Stimulated activated CD8-positive, alpha-beta memory T cell treated with anti-CD3 and anti-CD28 coated beads, Interleukin-15, amount 100 ng/mL, for 4 hours (primary cell): ENCODE results near the gene ELOVL7.
"Not testable (repeated sequence)": the region's sequence is repeated elsewhere in the genome, so short reads cannot be mapped to it uniquely, and the experiment has no call there.

Experiments
- DNase-seq, 2 donors: peaks; one replicate each; pipeline ENCODE4 v3.0.0-alpha.2; 2020; ENCODE audit warnings: low read depth in 2 of 2

ELOVL7 gene

DNA sequence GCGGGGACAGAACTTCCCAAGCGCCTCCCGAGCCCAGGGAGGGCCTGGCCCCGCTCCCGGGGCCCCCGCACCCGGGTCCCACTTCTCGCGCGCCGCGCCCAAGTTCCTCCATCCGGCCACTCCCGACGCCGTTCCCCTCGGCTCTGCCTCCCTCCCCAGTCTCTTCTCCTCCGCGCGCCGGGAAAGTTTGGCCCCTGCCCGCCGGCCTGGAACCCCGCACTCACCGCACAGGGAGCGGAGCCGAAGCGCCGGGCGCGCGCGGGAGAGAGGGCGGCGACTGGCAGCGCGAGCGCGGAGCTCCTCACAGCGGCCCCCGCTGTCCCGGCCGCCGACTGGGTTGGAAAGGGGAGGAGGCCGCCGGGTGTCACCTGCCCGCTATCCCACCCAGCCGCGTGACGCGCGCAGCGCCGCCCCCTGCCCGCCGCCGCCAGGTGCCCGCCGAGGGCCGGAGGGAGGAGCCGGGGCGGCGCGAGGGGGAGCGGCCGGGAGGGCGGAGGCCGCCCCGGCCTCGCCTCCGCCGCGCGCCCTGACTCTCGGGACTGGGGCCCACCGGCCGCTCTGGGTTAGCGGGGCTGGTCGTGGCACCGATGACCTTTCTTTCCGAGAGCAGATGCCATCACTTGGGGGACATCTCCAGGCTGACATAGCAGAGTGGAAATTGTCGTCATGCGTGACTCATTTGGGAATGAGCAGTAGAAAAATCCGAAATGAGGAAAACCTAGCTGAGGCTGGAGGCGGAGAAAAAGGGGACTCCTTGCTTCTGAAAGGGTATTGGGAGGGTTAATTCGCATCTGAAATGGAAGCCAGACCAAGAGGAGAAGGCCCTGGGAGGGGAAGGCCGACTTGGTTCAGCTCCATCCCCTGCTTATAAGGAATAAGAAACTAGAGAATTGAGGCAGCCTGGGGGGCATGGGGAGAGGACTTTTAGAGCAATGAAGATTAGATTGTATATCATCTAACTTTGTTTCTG, at the start of gene ELOVL7:
ELOVL7 (minus strand) TSS at position 334 of the 970 bp plus-strand sequence. CDS start 56,872 bp downstream, outside the sequence.
- DNase-seq, result peak in 1 of 2 donors; percentile 1

DNA sequence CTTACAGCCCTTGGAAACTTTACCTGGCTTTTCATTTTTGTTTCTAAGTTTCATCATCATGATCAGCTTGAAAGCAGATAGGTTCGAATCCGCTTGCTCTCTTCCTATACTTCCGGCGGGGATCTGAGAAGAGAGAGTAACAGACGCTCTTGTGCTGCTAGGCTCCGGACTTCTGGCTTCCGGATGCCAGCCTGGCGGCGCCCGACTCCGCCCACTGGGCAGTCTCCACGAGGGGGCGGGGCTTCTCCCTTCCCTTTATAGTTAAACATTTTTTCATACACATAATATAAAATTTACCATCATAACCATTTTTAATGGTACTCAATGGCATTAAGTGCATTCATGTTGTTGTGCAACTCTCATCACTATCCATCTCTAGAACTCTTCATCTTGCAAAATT, 49.5 kb upstream of the ELOVL7 start:
- no peak for DNase-seq

DNA sequence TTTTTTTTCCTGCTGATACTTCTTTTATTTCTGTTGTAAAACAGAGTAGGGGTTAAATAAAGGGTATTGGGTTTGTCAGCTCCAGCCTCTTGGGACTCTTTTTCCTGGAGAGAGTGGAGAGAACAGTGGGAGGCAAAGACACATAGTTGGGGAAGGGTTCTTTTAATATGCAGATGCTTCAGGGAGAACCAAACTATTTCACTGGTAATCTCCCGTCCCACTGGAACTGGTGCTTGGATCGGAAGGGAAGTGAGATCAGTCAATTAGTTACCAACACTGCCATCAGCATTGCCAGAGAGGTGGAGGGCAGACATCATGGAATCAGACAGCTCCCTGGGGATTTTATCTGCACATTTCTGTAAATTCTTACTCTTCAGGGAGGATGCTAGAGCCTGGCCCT, 47.6 kb upstream of the ELOVL7 start:
- DNase-seq, result no peak

DNA sequence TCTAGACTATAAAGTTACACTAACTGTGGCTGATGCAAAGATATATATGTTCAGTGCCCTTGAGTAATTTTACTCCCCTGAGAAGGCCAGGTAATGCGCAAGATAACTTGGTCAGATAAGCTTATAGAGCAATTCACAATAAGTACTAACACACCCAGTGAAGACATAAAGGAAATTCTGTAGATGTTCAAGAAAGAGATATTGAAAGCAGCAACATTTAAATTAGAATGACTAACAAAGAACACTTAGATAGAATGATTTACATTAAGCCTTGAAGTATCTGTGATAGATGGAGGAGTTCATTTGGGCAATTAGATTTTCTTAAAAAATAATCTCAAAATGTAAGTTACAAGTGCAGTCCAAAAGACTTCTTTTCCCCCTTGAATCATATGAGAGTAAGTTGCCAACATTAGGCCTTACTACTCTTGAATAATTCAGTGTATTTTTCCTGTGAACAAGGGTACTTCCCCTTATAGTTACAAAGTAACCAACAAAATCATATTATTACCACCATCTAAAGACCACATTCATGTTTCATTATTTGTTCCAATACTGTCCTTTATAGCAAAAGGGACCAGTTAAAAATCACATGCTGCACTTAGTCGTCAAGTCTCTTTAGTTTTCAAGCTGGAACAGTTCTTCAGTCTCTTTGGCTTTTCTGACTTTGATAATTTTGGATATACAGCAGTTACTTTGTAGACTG, 44.4 kb upstream of the ELOVL7 start:
- no peak for DNase-seq

DNA sequence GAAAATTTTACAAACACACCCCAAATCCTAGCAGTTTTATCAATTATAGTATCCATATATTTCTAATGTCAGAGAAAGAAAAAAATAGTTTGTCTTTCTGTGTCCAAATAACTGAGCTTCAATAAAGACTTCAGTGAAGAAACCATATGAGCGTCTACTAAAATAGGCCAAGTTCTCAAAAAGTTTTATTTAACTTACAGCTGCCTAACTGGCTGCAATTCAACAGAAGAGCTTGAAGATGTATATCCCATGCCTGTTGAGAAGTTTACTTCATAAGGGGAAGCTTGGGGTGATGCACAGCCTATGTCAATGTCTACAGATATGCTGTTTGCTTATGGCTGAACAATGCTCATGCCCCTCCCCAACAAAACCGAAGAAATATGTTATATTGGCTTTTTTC, 43.7 kb upstream of the ELOVL7 start:
- no peak for DNase-seq

DNA sequence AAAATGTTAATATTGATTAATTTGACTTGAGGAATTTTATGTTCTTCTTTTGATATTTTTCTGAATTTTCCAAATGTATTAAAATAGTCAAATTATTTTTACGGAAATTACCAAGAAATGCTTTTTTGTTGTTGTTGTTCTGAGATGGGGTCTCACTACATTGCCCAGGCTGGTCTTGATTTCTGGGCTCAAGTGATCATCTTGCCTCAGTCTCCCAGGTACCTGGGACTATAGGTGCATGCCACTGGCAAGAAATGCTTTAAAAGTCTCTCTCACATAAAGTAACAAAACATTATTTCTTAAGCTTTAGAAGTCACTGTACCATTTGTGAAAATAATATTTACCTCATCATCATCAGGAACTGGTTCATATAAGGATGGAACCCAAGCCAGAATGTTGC, 43.0 kb upstream of the ELOVL7 start:
- DNase-seq, result no peak

DNA sequence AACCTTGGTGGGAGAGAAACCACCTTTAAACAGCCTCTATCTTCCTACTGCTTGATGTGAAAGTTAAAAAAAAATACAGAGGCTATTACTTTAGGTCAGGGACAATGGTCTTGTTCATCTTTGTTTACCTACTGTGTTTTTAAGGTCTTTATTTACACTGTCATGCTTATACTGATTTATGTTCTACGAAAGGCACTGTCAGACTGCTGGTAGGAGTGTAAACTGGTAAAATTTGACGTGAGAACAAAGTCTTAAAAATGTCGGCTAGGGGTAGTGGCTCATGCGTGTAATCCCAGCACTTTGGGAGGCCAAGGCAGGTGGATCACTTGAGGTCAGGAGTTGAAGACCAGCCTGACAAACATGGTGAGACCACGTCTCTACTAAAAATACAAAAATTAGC, 42.1 kb upstream of the ELOVL7 start:
- DNase-seq, result no peak

DNA sequence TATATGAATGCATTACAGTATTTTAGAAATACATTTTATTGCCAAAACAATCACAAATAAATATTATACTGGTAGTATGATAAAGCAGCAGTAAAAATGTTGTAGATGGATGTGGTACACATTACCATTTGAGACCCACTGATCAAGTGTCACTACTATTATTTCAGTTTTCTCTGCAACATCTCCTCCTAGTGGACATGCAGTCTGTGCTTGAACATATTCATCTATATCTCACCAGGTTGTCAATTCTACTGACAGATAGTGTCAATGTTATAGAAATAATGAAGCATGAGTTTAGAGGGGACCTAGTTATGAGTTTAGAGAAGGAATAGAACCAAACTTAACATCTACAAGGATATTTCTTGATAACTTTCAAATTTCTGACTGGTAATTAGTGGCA, 39.2 kb upstream of the ELOVL7 start:
- DNase-seq, result no peak

DNA sequence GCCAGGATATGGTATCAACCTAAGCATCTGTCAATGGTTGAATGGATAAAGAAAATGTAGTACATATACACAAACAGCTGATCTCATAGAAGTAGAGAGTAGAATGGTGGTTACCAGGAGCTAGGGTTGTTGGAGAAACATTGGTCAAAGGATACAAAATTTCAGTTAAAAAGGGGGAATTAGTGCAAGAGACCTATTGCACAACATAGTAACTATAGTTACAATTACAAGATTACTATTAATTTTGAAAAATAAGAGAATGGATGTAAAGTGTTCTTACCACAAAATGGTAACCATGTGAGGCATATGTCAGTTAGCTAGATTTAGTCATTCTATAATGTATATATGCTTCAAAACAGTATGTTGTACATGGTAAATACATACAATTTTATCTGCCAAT, 28.8 kb upstream of the ELOVL7 start:
- DNase-seq, result no peak

DNA sequence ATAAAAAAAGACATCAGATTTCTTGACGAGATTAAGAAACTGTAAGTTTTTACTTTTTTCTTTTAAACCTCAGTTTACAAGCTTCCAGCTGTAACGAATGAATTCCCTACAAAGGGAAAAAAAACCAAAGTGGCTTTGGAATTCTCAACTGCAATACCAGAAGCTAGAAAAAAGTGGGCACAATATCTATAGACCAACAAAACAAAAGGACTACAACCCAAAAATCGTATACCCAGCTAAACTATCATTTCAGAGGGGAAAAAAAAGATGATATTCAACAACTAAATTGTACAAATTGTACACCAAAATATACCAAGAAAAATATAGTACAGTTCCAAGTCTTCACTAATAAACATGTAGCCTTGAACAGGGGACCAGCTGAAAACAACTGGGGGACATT, 26.8 kb upstream of the ELOVL7 start:
- no peak for DNase-seq

DNA sequence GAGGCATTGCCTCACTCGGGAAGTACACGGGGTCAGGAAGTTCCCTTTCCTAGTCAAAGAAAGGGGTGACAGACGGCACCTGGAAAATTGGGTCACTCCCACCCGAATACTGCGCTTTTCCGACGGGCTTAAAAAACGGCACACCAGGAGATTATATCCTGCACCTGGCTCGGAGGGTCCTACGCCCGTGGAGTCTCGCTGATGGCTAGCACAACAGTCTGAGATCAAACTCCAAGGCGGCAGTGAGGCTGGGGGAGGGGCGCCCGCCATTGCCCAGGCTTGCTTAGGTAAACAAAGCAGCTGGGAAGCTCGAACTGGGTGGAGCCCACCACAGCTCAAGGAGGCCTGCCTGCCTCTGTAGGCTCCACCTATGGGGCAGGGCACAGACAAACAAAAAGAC, 16.5 kb upstream of the ELOVL7 start:
- not testable (repeated sequence) for DNase-seq

DNA sequence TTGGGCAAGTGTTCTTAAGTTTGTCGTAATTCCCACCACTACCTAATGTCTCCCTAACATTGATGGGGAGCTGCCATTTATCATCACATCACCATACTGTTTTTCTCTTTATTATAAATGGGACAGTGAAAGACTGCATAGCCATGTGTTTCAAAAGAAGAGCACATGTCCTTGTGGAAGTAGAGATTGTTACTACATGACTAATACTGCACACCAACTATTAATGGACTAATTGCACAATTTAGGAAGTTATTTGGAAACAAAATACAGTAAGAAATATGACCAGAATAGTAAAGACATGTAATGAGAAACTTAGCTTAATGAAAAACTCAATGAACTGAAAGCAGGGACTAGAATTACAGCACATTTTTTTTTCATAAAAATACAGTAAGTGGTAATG, 12.0 kb upstream of the ELOVL7 start:
- DNase-seq, result no peak

DNA sequence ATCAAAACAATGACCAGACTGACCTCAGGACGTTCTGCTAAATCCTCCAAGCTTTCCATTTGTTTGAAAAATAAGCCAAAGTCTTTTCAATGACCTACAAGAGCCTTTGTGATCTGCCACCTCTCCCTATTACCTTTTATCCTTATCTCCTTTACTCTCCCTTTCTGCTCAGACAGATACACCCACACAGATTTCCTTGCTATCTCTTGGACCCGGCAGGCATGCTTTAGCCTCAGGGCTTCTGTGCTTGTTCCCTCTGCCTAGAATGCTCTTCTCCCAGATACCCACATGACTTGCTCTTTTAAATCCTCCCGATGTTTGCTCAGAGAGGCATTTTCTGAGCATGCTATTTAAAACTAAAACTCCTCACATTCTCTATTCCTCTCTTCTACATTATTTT, 8.9 kb upstream of the ELOVL7 start:
- no peak for DNase-seq

DNA sequence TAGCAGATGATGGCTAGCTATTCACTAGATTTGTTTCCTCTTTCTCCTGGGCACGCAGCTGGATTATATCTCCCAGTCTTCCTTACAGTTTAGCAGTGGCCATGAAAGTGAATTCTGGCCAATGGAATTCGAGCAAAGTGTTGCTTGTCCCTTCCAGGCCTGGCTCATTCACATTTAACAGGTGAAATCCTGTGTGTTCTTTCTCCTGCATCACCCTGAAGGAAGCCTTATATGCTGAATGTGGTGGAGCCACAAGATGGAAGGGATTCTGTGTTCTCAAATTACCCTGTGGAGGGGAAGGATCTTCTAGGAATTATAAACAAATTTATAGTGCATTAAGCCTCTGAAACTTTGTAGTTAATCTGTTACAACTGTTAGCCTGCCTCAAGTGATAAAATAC, 8.2 kb upstream of the ELOVL7 start:
- no peak for DNase-seq

DNA sequence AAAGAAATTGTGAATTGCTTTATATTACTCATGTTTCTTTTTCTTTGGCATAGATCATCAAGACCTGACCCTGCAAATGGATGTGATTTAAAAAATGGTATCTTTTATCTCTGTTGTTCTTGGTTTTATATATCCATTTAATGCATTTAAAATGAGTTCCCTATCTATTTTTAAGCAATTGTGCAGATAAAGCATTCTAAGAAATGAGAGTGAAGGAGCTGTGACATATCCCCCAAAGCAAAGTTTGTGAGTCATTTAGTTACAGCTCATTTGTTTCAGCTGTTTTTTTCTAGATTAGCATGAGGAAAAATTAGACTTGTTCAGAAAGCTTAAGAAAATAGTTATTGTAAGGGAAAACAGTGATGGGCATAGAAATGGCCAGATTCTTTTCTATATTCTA, 7.6 kb upstream of the ELOVL7 start:
- no peak for DNase-seq

DNA sequence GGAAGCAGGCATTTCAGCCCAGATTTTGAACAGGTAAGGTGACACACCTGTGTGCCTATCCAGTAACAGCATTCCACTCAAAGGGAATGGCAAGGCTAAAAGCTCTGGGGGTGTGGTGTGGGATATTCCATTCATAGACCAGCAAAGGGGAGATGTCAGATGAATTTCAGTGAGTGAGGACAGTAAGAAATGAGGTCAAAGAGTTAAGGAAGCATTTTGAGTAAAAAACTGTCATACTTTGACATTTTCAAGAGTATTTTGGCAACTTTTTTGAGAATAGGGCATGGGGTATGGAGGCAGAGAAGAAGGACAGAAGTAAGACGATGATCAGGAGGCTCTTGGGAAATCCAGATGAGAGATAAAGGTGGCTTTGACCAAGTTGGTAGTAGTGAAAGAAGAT, 2.2 kb upstream of the ELOVL7 start:
- no peak for DNase-seq

DNA sequence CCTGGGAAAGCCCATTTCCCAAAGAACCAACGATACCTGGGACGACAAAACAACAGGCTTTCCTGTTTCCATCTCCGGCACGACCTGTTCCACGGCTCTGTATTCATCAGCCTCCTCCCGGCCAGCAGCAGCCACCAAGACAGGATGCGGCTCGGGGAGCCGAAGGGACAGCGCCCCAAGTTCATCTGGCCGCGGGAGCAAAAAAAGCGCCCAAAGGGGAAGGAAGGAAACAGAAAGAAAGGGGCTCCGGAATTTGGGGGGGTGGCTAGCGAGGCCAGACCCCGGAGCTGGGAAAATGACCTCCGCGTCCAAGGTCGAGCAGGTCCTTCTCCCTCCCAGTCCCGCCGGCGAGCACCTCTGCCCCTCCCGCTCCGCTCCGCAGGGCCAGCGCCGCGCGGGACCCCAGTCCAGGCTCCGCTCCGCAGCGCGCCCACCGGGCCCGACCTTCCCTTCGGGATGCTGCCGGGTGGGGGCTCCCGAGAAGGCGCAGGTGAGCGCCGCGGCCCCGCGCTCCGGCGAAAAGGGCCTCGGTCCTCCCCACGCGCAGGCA, 608 bp downstream of the ELOVL7 start:
- DNase-seq, result no peak

DNA sequence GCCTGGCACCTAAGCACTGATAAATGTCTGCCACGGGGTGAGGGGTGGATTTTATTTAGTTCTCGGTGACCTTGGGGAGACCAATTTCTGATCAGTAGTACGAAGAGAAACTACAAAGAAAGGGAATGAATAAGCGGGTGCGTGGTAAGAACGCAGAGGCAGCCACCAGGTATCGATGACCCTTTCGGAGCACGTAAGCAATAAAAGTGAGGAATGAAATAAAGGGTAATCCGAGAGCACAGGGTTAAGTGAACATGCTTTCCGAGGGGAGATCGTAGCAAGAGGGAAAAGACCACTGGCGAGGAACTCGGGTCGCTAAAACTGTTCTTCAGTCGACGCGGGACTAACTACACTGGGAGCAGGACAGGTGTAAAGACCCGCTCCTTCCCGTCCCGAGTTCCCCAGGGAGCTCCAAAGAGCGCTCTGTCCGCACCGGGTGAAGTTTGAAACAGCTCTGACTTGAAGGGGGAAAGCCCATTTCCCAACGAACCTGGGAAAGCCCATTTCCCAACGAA, 1.1 kb downstream of the ELOVL7 start:
- no peak for DNase-seq

DNA sequence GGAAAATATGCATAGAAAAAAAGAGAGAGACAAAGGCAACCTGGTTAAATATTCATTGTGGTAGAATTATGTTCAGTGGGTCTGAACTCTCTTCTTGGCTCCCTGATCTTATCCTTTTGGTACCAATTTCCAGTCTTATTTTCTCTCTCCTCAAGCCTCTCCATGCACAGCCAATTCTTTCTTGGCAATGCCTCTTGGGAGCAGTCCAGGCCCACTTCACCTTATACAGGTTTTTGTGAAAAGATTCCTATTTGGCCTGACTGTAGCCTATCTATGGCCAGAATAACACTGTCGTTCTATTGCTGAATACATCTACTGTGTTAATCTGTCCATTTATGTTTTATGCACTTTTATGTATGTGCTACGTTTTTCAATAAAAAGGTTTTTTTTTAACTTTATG, 2.7 kb downstream of the ELOVL7 start:
- DNase-seq, result no peak

DNA sequence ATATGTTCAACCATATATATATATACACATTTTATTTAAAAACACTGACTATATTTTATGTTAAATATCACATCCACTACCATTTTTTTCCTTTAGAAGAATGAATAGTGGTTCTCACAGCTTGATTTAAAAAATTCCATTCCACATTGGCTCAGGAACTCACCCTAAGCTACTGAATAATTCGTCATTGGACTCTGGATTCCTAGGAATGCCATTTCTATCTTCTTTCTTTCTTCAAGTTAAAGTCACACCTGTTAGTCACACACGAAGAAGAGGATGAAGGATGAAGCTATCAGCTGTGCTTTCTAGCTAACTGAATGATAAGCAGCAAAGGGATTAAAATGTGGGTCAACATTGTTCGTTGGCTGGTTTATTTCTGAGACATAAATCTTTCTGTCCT, 7.9 kb downstream of the ELOVL7 start:
- no peak for DNase-seq

DNA sequence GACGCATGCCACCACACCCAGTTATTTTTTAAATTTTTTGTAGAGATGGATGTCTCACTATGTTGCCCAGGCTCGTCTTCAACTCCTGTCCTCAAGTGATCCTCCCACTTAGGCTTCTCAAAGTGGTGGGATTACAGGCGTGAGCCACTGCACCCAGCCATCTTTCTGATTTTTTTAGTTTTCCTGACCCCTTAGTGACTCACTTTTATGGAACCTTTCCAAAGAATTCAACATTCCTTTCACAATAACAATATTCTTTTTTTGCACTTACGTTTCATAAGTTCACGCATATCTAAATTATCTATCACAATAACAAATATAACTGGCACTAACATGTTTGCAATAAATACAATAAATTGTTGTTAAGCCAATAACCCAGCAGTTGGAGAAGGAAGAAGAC, 8.5 kb downstream of the ELOVL7 start:
- DNase-seq, result no peak

DNA sequence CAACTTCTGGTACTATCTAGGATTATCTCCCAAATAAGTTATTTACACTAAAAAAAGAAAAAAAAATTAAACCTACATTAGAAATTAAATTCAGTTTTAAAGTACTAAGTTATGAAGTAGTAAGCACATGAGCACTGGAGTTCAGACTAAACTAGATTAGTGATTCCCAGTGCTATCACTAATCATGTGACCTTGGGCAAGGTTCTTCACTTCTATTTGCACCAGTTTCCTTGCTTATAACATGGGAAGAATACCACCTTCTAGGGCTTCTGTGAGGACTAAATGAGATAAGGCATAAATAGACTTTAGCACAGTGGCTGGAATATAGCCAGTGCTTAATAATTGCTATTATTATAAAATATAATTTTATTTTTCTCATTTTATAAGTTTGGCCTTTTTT, 10.5 kb downstream of the ELOVL7 start:
- no peak for DNase-seq
